ENCODE measurements around the gene PALLD. TPM values are rescaled to one million over a fixed set of nuclear protein-coding genes. Genes with fewer than 3 reads are reported as not detected.
"Not testable (repeated sequence)": the region's sequence is repeated elsewhere in the genome, so short reads cannot be mapped to it uniquely, and the experiment has no call there.

Gene PALLD
- total RNA-seq, 1 experiment from 2014 or later, result 91.8 TPM

- no peak for DNase-seq (ENCODE audit: extremely low read depth, low read depth)
These were observed 305.4 kb downstream of the PALLD start for GRCh38 chr4:168802222-168802621.

GRCh38 chr4:168803052-168803451, 306.2 kb downstream of the PALLD start:
- not testable (repeated sequence) for DNase-seq (ENCODE audit: extremely low read depth, low read depth)

- DNase-seq (ENCODE audit: extremely low read depth, low read depth), result no peak
These were observed 306.9 kb downstream of the PALLD start for GRCh38 chr4:168803732-168804131.

GRCh38 chr4:168804146-168804545, 307.3 kb downstream of the PALLD start:
- DNase-seq (ENCODE audit: extremely low read depth, low read depth), result no peak

- no peak for DNase-seq (ENCODE audit: extremely low read depth, low read depth)
These were observed 308.5 kb downstream of the PALLD start for GRCh38 chr4:168805341-168805740.

- not testable (repeated sequence) for DNase-seq (ENCODE audit: extremely low read depth, low read depth)
These were observed 309.4 kb downstream of the PALLD start for GRCh38 chr4:168806247-168806646.

GRCh38 chr4:168811207-168811606, 314.4 kb downstream of the PALLD start:
- no peak for DNase-seq (ENCODE audit: extremely low read depth, low read depth)

- no peak for DNase-seq (ENCODE audit: extremely low read depth, low read depth)
These were observed 315.2 kb downstream of the PALLD start for GRCh38 chr4:168811786-168812651.

GRCh38 chr4:168812806-168813205, 316.0 kb downstream of the PALLD start:
- no peak for DNase-seq (ENCODE audit: extremely low read depth, low read depth)

- no peak for DNase-seq (ENCODE audit: extremely low read depth, low read depth)
These were observed 317.0 kb downstream of the PALLD start for GRCh38 chr4:168813890-168814289.

- DNase-seq (ENCODE audit: extremely low read depth, low read depth), result no peak
These were observed 318.8 kb downstream of the PALLD start for GRCh38 chr4:168815379-168816345.

GRCh38 chr4:168817370-168817769, 320.5 kb downstream of the PALLD start:
- no peak for DNase-seq (ENCODE audit: extremely low read depth, low read depth)

GRCh38 chr4:168822481-168822880, 325.6 kb downstream of the PALLD start:
- DNase-seq (ENCODE audit: extremely low read depth, low read depth), result no peak

- no peak for DNase-seq (ENCODE audit: extremely low read depth, low read depth)
These were observed 329.1 kb downstream of the PALLD start for GRCh38 chr4:168825975-168826374.

- DNase-seq (ENCODE audit: extremely low read depth, low read depth), result no peak
These were observed 329.8 kb downstream of the PALLD start for GRCh38 chr4:168826620-168827019.

- DNase-seq (ENCODE audit: extremely low read depth, low read depth), result no peak
These were observed 334.1 kb downstream of the PALLD start for GRCh38 chr4:168830777-168831512.

- DNase-seq (ENCODE audit: extremely low read depth, low read depth), result no peak
These were observed 334.7 kb downstream of the PALLD start for GRCh38 chr4:168831585-168831918.

GRCh38 chr4:168831919-168832762, 335.3 kb downstream of the PALLD start:
- peak; percentile 55 for DNase-seq (ENCODE audit: extremely low read depth, low read depth)

GRCh38 chr4:168832763-168833575, 336.1 kb downstream of the PALLD start:
- no peak for DNase-seq (ENCODE audit: extremely low read depth, low read depth)

Measured in NCI-H460 (cell line).